GM19467 (cell line): ENCODE measurements around the gene HERPUD1.
"Not testable (repeated sequence)": the region's sequence is repeated elsewhere in the genome, so short reads cannot be mapped to it uniquely, and the experiment has no call there.

Experiments used
- ATAC-seq: cut with Tn5 transposase; IDR thresholded peaks from one replicate; pipeline ENCODE4 v1.9.1; 2021; ENCODE audit warnings: mild to moderate bottlenecking, moderate library complexity; ENCODE audit not compliant: unreplicated experiment

HERPUD1 gene

GRCh38 chr16:56933828-56934598, 2.1 kb downstream of the HERPUD1 start:
- no peak for ATAC-seq

GRCh38 chr16:56934599-56935145, 2.7 kb downstream of the HERPUD1 start:
- not testable (repeated sequence) for ATAC-seq

- no peak for ATAC-seq
Observed at GRCh38 chr16:56935201-56935600, 3.3 kb downstream of the HERPUD1 start.

- no peak for ATAC-seq
Observed at GRCh38 chr16:56936491-56936890, 4.5 kb downstream of the HERPUD1 start.

- ATAC-seq = no peak
Observed at GRCh38 chr16:56936950-56937349, 5.0 kb downstream of the HERPUD1 start.

- ATAC-seq = no peak
Observed at GRCh38 chr16:56938664-56939513, 6.9 kb downstream of the HERPUD1 start.

GRCh38 chr16:56939801-56940200, 7.9 kb downstream of the HERPUD1 start:
- ATAC-seq = no peak

- ATAC-seq = no peak
Observed at GRCh38 chr16:56941092-56941491, 9.2 kb downstream of the HERPUD1 start.

- ATAC-seq = no peak
Observed at GRCh38 chr16:56941856-56942331, 10.0 kb downstream of the HERPUD1 start.

- no peak for ATAC-seq
Observed at GRCh38 chr16:56943761-56944375, 11.9 kb downstream of the HERPUD1 start.

- no peak for ATAC-seq
Observed at GRCh38 chr16:56944954-56945839, 13.3 kb downstream of the HERPUD1 start.

- ATAC-seq = no peak
Observed at GRCh38 chr16:56945847-56946527, 14.0 kb downstream of the HERPUD1 start.

- no peak for ATAC-seq
Observed at GRCh38 chr16:56946767-56947603, 15.0 kb downstream of the HERPUD1 start.

- no peak for ATAC-seq
Observed at GRCh38 chr16:56947604-56947995, 15.7 kb downstream of the HERPUD1 start.

- ATAC-seq = no peak
Observed at GRCh38 chr16:56948234-56948633, 16.3 kb downstream of the HERPUD1 start.

GRCh38 chr16:56950051-56950450, 18.1 kb downstream of the HERPUD1 start:
- no peak for ATAC-seq

GRCh38 chr16:56950455-56950854, 18.5 kb downstream of the HERPUD1 start:
- no peak for ATAC-seq

- peak; percentile 41 for ATAC-seq
Observed at GRCh38 chr16:56950881-56951771, 19.2 kb downstream of the HERPUD1 start.
